Measurements from ENCODE around the gene P3H2.

P3H2 gene

DNA sequence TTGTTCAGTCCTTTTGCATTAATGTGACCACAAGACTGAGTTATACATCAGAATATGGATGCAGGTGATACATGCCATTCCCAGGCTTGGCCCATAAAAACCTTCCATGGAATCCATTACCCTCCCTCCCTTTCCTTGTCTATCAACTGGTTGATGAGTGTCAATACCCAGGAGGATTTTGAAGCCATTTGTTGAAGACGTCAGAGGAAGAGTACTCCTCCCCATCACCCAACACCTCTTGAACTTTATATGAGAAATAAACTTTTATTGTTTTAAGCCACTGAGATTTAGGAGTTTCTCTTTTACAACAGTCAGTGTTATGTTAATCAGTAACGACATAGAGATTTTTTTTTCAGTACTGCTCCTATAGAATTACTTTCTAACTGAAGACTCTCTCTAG lies 55.5 kb downstream of the P3H2 start:
- ATAC-seq (ENCODE audit: insufficient read depth, low read depth) (no peak), DNase-seq (no peak)
- Histone ChIP-seq H3K27ac (ENCODE audit: low read length) (no peak overlapping the region), H4K20me1 (ENCODE audit: insufficient read depth, low read length) (no peaks in the 10 kb centered on the region), H3K36me3 (ENCODE audit: insufficient read depth, low read length) (no peaks in the 10 kb centered on the region), H3K27me3 (ENCODE audit: insufficient read depth, low read length, poor library complexity) (no peaks in the 10 kb centered on the region), H3K9me3 (ENCODE audit: insufficient read depth, low read length, severe bottlenecking) (no peaks in the 10 kb centered on the region), H3K79me2 (ENCODE audit: insufficient read depth, low read length) (no peaks in the 10 kb centered on the region), H3K4me1 (ENCODE audit: insufficient read depth, low read length) (no peaks in the 10 kb centered on the region), H3K4me2 (ENCODE audit: insufficient read depth, low read length) (no peak overlapping the region), H2AFZ (ENCODE audit: low read depth, low read length) (no peak overlapping the region), H3K9ac (ENCODE audit: low read depth, low read length) (no peak overlapping the region), H3K4me3 (ENCODE audit: low read depth in 1 of 2, low read length in 2 of 2) (no peak overlapping the region)
- TF ChIP-seq, protein P1, sequence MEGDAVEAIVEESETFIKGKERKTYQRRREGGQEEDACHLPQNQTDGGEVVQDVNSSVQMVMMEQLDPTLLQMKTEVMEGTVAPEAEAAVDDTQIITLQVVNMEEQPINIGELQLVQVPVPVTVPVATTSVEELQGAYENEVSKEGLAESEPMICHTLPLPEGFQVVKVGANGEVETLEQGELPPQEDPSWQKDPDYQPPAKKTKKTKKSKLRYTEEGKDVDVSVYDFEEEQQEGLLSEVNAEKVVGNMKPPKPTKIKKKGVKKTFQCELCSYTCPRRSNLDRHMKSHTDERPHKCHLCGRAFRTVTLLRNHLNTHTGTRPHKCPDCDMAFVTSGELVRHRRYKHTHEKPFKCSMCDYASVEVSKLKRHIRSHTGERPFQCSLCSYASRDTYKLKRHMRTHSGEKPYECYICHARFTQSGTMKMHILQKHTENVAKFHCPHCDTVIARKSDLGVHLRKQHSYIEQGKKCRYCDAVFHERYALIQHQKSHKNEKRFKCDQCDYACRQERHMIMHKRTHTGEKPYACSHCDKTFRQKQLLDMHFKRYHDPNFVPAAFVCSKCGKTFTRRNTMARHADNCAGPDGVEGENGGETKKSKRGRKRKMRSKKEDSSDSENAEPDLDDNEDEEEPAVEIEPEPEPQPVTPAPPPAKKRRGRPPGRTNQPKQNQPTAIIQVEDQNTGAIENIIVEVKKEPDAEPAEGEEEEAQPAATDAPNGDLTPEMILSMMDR (IDR thresholded peaks at IDR 0.05; ENCODE audit: borderline replicate concordance, extremely low read depth, low read length, poor library complexity, severe bottlenecking), result no peak
- no peak for TF ChIP-seq EZH2 (IDR thresholded peaks at IDR 0.05; ENCODE audit: borderline replicate concordance, low read depth, low read length, severe bottlenecking)

DNA sequence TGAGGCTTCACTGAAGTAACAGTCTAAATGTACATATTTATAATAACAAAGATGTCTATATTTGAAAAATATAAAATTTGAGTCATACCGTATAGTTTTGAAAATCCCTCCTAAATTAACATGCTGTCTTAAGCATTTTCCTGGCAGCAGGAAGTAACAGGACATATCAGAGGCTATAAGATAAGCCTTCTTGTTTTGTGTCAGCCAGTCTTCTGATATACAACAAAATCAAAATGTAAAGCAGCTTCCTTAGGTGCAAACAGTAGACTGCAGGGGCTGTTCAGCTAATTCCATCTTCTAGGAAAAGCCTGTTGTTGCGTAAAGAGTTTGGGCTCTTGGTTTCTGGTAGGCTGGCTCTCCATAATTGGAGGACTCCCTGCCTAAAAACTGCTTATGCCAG lies 56.0 kb downstream of the P3H2 start:
- no peaks in the 10 kb centered on the region for H3K9me3 ChIP-seq (ENCODE audit: insufficient read depth, low read length, severe bottlenecking)
- H3K36me3 ChIP-seq (ENCODE audit: insufficient read depth, low read length), result no peaks in the 10 kb centered on the region
- no peaks in the 10 kb centered on the region for H3K79me2 ChIP-seq (ENCODE audit: insufficient read depth, low read length)
- no peak for DNase-seq
- no peak for TF ChIP-seq EZH2 (IDR thresholded peaks at IDR 0.05; ENCODE audit: borderline replicate concordance, low read depth, low read length, severe bottlenecking)
- TF ChIP-seq, protein P1 (IDR thresholded peaks at IDR 0.05; ENCODE audit: borderline replicate concordance, extremely low read depth, low read length, poor library complexity, severe bottlenecking), result no peak
- ATAC-seq (ENCODE audit: insufficient read depth, low read depth), result no peak
- no peak overlapping the region for H3K27ac ChIP-seq (ENCODE audit: low read length)
- no peak overlapping the region for H3K4me3 ChIP-seq (ENCODE audit: low read depth in 1 of 2, low read length in 2 of 2)
- no peaks in the 10 kb centered on the region for H3K4me1 ChIP-seq (ENCODE audit: insufficient read depth, low read length)
- no peak overlapping the region for H2AFZ ChIP-seq (ENCODE audit: low read depth, low read length)
- no peaks in the 10 kb centered on the region for H4K20me1 ChIP-seq (ENCODE audit: insufficient read depth, low read length)
- no peak overlapping the region for H3K9ac ChIP-seq (ENCODE audit: low read depth, low read length)
- no peaks in the 10 kb centered on the region for H3K27me3 ChIP-seq (ENCODE audit: insufficient read depth, low read length, poor library complexity)
- H3K4me2 ChIP-seq (ENCODE audit: insufficient read depth, low read length), result no peak overlapping the region

DNA sequence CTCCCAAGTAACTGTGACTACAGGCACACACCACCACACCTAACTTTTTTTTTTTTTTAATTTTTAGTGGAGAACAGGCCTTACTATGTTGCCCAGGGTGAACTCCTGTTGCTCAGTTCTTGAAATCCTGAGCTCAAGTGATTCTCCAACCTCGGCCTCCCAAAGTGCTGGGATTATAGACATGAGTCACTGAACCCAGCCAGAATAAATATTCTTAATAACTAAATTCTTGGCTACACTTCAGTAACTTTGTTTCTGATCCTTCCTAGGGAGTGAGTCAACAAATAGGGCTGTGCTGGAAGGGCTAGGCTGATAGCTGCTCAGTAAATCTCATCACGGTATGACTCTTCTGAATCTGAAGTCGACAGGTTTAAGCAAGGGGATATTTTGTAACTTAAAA lies 56.6 kb downstream of the P3H2 start:
- no peak overlapping the region for H3K27ac ChIP-seq (ENCODE audit: low read length)
- H3K4me2 ChIP-seq (ENCODE audit: insufficient read depth, low read length), result no peak overlapping the region
- no peaks in the 10 kb centered on the region for H3K36me3 ChIP-seq (ENCODE audit: insufficient read depth, low read length)
- no peak overlapping the region for H2AFZ ChIP-seq (ENCODE audit: low read depth, low read length)
- no peak overlapping the region for H3K9ac ChIP-seq (ENCODE audit: low read depth, low read length)
- TF ChIP-seq, protein P1 (IDR thresholded peaks at IDR 0.05; ENCODE audit: borderline replicate concordance, extremely low read depth, low read length, poor library complexity, severe bottlenecking), result no peak
- DNase-seq (no peak), ATAC-seq (ENCODE audit: insufficient read depth, low read depth) (no peak)
- no peaks in the 10 kb centered on the region for H4K20me1 ChIP-seq (ENCODE audit: insufficient read depth, low read length)
- H3K27me3 ChIP-seq (ENCODE audit: insufficient read depth, low read length, poor library complexity), result no peaks in the 10 kb centered on the region
- H3K9me3 ChIP-seq (ENCODE audit: insufficient read depth, low read length, severe bottlenecking), result no peaks in the 10 kb centered on the region
- H3K79me2 ChIP-seq (ENCODE audit: insufficient read depth, low read length), result no peaks in the 10 kb centered on the region
- H3K4me3 ChIP-seq (ENCODE audit: low read depth in 1 of 2, low read length in 2 of 2), result no peak overlapping the region
- H3K4me1 ChIP-seq (ENCODE audit: insufficient read depth, low read length), result no peaks in the 10 kb centered on the region

DNA sequence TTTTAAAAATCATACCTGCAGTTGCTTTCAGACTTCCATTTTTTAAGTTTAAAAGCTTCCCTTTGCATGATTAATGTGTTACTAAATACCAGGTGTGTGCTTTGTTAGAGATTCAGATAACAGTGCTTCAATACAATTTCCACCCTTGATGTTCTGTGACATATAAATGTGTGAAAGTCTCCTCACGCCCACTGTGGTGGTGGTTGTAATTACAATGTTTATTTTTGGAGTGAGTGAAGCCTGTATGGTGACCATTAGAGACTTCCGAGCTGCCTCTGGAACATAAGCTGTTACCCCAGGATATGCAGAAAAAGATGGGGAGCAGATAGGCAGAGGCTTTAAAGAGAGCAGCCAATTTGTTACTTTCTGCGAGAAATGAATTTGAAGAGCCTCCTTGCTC lies 57.2 kb downstream of the P3H2 start:
- Histone ChIP-seq H3K4me2 (ENCODE audit: insufficient read depth, low read length) (no peak overlapping the region), H3K4me3 (ENCODE audit: low read depth in 1 of 2, low read length in 2 of 2) (no peak overlapping the region), H4K20me1 (ENCODE audit: insufficient read depth, low read length) (no peaks in the 10 kb centered on the region), H3K27ac (ENCODE audit: low read length) (no peak overlapping the region), H3K27me3 (ENCODE audit: insufficient read depth, low read length, poor library complexity) (no peaks in the 10 kb centered on the region), H3K9me3 (ENCODE audit: insufficient read depth, low read length, severe bottlenecking) (no peaks in the 10 kb centered on the region), H3K36me3 (ENCODE audit: insufficient read depth, low read length) (no peaks in the 10 kb centered on the region), H3K4me1 (ENCODE audit: insufficient read depth, low read length) (no peaks in the 10 kb centered on the region), H2AFZ (ENCODE audit: low read depth, low read length) (no peak overlapping the region), H3K79me2 (ENCODE audit: insufficient read depth, low read length) (no peaks in the 10 kb centered on the region), H3K9ac (ENCODE audit: low read depth, low read length) (no peak overlapping the region)
- ATAC-seq (ENCODE audit: insufficient read depth, low read depth), result no peak
- no peak for DNase-seq
- TF ChIP-seq, protein P1 (IDR thresholded peaks at IDR 0.05; ENCODE audit: borderline replicate concordance, extremely low read depth, low read length, poor library complexity, severe bottlenecking), result no peak
- TF ChIP-seq EZH2 (IDR thresholded peaks at IDR 0.05; ENCODE audit: borderline replicate concordance, low read depth, low read length, severe bottlenecking), result no peak
